Fibroblast of pulmonary artery (primary cell): Measurements from ENCODE around the gene CCDC179.
A peak's percentile ranks its signal among the peaks of the same experiment; 100 is the strongest.

Experiments
- DNase-seq: peaks from one replicate; pipeline ENCODE4 v3.0.0-alpha.2; 2010; ENCODE audit warnings: low read depth
- H3K4me3 ChIP-seq: replicated peaks from 2 replicates; pipeline ENCODE4 v1.5.1; 2011; ENCODE audit warnings: low read depth, mild to moderate bottlenecking, control low read depth, low read length, moderate library complexity
- TF ChIP-seq, protein P1 (sequence below): IDR thresholded peaks from 2 replicates; pipeline ENCODE4 v1.5.1; 2011; ENCODE audit warnings: mild to moderate bottlenecking, control low read depth, low read length, inconsistent platforms; ENCODE audit errors: missing control alignments

Gene CCDC179

DNA sequence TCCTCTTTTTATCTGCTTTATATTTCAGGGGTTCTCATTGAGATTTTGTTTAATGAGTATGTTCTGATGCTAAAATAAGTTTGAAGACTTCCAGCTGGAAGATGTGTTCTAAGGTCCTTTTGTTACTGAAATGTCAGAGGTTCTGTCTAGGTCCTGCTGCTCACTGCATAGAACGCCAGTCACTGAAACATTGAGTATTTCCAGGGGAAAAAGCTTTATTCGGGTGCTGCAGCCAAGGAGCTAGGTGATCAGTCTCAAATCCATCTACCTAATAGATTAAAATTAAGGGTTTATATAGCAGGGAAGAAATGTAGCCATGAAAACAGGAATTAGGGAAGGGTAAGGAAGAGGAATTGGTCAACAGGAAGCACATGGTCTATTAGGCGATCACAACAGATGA, 50.4 kb downstream of the CCDC179 start:
- TF ChIP-seq, protein P1, sequence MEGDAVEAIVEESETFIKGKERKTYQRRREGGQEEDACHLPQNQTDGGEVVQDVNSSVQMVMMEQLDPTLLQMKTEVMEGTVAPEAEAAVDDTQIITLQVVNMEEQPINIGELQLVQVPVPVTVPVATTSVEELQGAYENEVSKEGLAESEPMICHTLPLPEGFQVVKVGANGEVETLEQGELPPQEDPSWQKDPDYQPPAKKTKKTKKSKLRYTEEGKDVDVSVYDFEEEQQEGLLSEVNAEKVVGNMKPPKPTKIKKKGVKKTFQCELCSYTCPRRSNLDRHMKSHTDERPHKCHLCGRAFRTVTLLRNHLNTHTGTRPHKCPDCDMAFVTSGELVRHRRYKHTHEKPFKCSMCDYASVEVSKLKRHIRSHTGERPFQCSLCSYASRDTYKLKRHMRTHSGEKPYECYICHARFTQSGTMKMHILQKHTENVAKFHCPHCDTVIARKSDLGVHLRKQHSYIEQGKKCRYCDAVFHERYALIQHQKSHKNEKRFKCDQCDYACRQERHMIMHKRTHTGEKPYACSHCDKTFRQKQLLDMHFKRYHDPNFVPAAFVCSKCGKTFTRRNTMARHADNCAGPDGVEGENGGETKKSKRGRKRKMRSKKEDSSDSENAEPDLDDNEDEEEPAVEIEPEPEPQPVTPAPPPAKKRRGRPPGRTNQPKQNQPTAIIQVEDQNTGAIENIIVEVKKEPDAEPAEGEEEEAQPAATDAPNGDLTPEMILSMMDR, result no peak
- H3K4me3 ChIP-seq, result no peak overlapping the region
- DNase-seq, result no peak

DNA sequence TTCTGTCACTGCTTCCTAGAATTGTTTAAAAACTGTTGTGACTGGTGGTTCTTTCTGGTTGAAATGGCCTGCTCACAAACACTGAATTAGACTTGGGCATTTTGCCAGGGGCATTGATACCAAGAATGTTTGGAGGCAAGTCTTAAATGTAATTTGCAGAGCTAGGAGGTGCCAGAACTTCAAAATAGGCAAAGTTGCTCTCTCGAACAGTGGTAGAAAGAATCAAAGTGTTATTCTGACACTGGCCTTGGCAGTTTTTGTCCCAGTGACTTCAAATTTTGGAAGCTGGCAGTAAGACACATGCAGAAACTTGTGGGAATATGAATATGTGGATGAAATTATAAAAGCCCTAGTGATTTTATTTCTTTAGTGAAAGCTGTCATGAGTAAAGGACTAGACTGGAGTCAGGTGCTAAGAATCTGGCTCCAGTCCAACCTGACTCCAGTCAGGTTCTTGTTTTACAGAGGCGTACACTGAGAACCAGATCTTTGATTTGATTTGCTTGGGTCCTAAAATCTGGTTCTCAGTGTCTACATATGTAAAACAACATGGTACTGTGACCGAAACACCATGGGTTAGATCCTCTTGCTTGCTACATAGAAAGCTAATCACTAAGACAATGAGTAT, 51.6 kb downstream of the CCDC179 start:
- peak; percentile 63 for DNase-seq
- TF ChIP-seq, protein P1, result no peak
- no peak overlapping the region for H3K4me3 ChIP-seq

DNA sequence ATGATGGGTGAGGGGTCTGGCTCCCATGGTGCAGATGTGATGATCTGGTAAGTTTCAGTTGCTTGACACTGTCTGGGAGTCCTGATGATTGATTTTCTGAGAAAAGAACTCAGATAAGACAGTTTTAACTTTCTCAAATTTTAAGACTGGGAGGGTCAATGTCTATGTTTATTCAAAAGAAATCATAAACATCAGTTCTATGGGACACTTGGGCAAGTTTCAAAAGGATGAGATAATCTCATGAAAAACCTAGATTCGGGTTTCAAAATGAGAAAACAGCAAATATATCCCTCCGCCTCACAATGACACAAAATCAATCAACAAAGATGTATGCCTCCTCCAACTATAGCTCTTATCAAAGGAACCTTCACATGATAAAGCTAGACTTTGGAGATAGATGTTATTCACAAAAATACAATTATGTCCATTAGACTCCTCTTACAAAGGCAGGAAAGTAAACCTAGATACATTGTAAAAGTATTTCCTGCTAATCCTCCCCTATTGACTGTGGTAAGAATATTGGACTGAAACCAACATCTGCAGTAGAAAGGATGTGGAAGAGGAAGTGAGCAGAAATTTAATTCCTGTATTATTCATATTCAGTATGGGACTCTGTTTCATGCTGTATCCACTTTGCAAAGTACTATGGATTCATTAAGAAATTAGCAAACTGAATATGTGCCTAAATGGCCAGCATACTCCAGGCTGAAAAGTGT, 52.3 kb downstream of the CCDC179 start:
- DNase-seq, result peak; percentile 79
- TF ChIP-seq, protein P1, result no peak
- peak overlapping the region; percentile 5 for H3K4me3 ChIP-seq

DNA sequence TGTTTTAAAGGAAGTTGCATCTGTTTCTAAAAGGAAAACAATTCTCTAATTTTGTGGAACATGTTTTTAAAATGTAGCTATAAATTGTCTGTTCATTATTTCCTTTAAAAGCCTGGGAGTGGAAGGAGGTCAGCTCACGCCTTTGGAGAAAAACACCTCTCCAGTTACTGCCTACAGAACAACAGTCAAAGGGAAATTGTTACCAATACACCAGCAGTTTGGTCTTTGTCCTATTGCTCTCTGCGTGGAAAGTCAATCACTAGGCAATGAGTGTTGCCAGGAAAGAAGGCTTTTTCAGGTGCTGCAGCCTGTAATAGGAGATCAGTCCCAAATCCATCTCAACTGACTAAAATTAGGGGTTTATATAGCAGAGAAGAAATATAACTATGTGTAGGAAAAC, 52.9 kb downstream of the CCDC179 start:
- H3K4me3 ChIP-seq, result no peak overlapping the region
- TF ChIP-seq, protein P1, result no peak
- no peak for DNase-seq

DNA sequence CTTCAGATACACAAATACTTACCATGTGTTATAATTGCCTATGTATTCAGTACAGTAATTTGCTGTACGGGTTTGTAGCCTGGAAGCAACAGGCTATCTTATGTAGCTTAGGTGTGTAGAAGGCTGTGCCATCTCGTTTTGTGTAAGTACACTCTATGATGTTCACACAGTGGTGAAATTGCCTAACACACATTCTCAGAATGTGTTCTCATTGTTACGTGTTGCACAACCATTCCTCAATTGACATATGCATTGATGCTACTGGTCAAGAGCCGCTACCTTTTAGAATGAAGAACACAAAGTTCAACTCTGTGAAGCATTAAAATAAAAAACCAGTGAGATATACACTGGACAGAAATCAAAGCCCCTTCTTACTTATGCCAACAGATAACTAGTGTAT, 57.4 kb downstream of the CCDC179 start:
- DNase-seq, result peak; percentile 43
- TF ChIP-seq, protein P1, result no peak

DNA sequence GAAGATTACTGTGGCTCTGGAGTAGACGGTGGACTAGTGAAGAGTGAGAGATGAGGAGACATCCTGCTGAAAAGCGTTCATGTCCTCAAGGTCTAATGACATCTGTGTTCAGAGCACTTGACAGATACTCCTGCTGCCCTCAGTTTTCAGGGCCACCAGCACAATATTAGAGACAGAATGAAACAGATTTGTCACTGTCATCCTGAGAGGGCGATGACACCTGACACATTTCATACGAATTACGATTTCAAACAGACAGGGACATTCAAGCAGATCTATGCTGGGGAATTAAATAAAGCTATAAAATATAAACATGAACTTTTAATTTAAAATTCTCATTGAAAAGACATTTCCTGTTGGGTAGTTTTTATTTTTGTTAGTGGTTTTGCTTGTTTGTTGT, 59.8 kb downstream of the CCDC179 start:
- no peak overlapping the region for H3K4me3 ChIP-seq
- DNase-seq, result no peak
- TF ChIP-seq, protein P1, result no peak

More for the DNA sequence above, 57.4 kb downstream of the CCDC179 start:
- H3K4me3 ChIP-seq, result no peak overlapping the region

DNA sequence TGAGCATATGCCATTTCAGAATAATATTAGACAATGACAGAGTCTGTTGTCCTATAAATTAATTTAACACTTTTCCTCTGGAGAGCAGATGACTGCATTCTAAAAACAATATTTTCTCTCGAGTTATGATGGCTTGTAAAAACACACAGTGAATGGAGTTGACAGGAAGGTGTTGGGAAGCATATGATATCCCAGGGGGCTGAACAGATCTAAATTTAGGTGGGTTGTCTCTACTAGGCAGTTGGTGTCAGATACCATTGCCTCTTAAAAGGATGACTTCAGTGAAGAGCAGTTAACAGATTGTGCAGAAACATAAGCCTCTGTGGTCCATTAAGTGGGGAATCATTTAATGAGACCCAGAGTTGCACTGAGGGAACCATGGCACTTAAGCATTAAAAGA, 61.4 kb downstream of the CCDC179 start:
- TF ChIP-seq, protein P1, result no peak
- no peak overlapping the region for H3K4me3 ChIP-seq
- no peak for DNase-seq
